OCI-M2 (cell line): ENCODE data around the gene PTGES2.
"Not testable (repeated sequence)": the region's sequence is repeated elsewhere in the genome, so short reads cannot be mapped to it uniquely, and the experiment has no call there.

Source experiments
- DNase-seq: peaks from one replicate; lab custom pipeline; 2025; ENCODE audit not compliant: unreplicated experiment; lab: John Stamatoyannopoulos, UW

The PTGES2 gene

GRCh38 chr9:128120741-128121465 is 6.6 kb downstream of the PTGES2 start:
- DNase-seq = no peak

GRCh38 chr9:128120061-128120740 is 7.3 kb downstream of the PTGES2 start:
- DNase-seq = no peak

- DNase-seq = no peak
Measured at GRCh38 chr9:128118971-128119665, 8.4 kb downstream of the PTGES2 start.

- DNase-seq = no peak
Measured at GRCh38 chr9:128118472-128118857, 9.1 kb downstream of the PTGES2 start.

- peak; percentile 63 for DNase-seq
Measured at GRCh38 chr9:128117613-128118471, 9.7 kb downstream of the PTGES2 start.

GRCh38 chr9:128116104-128117083 is 11.1 kb downstream of the PTGES2 start:
- no peak for DNase-seq

- DNase-seq = peak; percentile 51
Measured at GRCh38 chr9:128115187-128116103, 12.1 kb downstream of the PTGES2 start.

- DNase-seq = no peak
Measured at GRCh38 chr9:128114326-128115186, 13.0 kb downstream of the PTGES2 start.

GRCh38 chr9:128113526-128114325 is 13.8 kb downstream of the PTGES2 start:
- no peak for DNase-seq

- DNase-seq = not testable (repeated sequence)
Measured at GRCh38 chr9:128111726-128112125, 15.8 kb downstream of the PTGES2 start.

- no peak for DNase-seq
Measured at GRCh38 chr9:128109050-128109709, 18.3 kb downstream of the PTGES2 start.

GRCh38 chr9:128108269-128109049 is 19.1 kb downstream of the PTGES2 start:
- DNase-seq = no peak

- no peak for DNase-seq
Measured at GRCh38 chr9:128107468-128108268, 19.9 kb downstream of the PTGES2 start.

- DNase-seq = no peak
Measured at GRCh38 chr9:128106940-128107467, 20.5 kb downstream of the PTGES2 start.
